K562 (cell line): ENCODE measurements around the gene GRAMD4. TPM values are rescaled to one million over a fixed set of nuclear protein-coding genes. Genes with fewer than 3 reads are reported as not detected.

ENCODE experiments used
- ATAC-seq: fragments of 200-7000 bp; cut with Tn5 transposase; 3 replicates; pipeline ENCODE4 v1.9.1; 2020; ENCODE audit warnings: moderate library complexity
- BruUV-seq: library from RNA; stranded (reverse); fragments of 400-500 nt; replicated peaks from 2 replicates; lab custom pipeline; 2021; lab: Mats Ljungman, UMichigan
- CTCF ChIA-PET: fragments of 300-600 bp; formaldehyde crosslinking; extraction: SDS; loops from one replicate; lab custom pipeline; 2021; ENCODE audit warnings: low intra/inter-chr PET ratio; lab: Yijun Ruan, JAX
- POLR2A ChIA-PET: fragments of 300-600, 350-650 bp; sonication (Branson Sonifier 250); formaldehyde crosslinking; extraction: SDS; loops from one replicate; lab custom pipeline; 2021; ENCODE audit warnings: antibody characterized with exemption, inconsistent platforms; lab: Yijun Ruan, JAX
- DNase-seq, 4 experiments: peaks; one replicate each; pipeline versions ENCODE4 v3.0.0 to v3.0.0-alpha.2; 2011 to 2018; ENCODE audit warnings: low spot score in 3 of 4, mixed read lengths in 3 of 4; ENCODE audit errors: extremely low read depth in 1 of 4
- FAIRE-seq: peaks from 2 replicates; lab custom pipeline; 2011; peaks lifted over from hg19 to GRCh38; lab: Jason Lieb, UNC
- H2AFZ ChIP-seq: 2 replicates; pipeline ENCODE4 v1.6.0; 2011; ENCODE audit warnings: low read depth, low read length, control low read depth, inconsistent platforms
- H3K27ac ChIP-seq: fragments of 200-600 bp; 3 replicates; pipeline ENCODE4 v1.8.0; 2011; ENCODE audit warnings: low read depth, mild to moderate bottlenecking, control low read depth, inconsistent platforms, low read length, moderate library complexity, mixed read lengths; ENCODE audit errors: extremely low read depth
- H3K27me3 ChIP-seq, 2 experiments: fragments of 300-600 bp in 1 of 2; 2 replicates in 1 of 2; 3 replicates in 1 of 2; pipeline versions ENCODE4 v1.6.0 to v1.8.0; 2011; ENCODE audit warnings: inconsistent platforms in 2 of 2, low read length in 2 of 2, mild to moderate bottlenecking in 1 of 2, mixed read lengths in 1 of 2, moderate library complexity in 1 of 2; ENCODE audit not compliant: control insufficient read depth in 2 of 2, insufficient read depth in 2 of 2
- H3K36me3 ChIP-seq: fragments of 300-600 bp; 3 replicates; pipeline ENCODE4 v1.8.0; 2011; ENCODE audit warnings: mild to moderate bottlenecking, low read length, inconsistent platforms; ENCODE audit not compliant: control insufficient read depth, insufficient read depth
- H3K4me1 ChIP-seq, 2 experiments: fragments of 200-600 bp in 1 of 2; replicated peaks in 1 of 2; 2 replicates in 1 of 2; 3 replicates in 1 of 2; pipeline versions ENCODE4 v1.5.1 to v1.8.0; 2011; ENCODE audit warnings: inconsistent platforms in 2 of 2, low read length in 2 of 2, mild to moderate bottlenecking in 1 of 2, mixed read lengths in 1 of 2, moderate library complexity in 1 of 2; ENCODE audit not compliant: control insufficient read depth in 2 of 2, insufficient read depth in 2 of 2
- H3K4me2 ChIP-seq: 2 replicates; pipeline ENCODE4 v1.6.1; 2011; ENCODE audit warnings: low read length, control low read depth, inconsistent platforms, mixed read lengths; ENCODE audit not compliant: insufficient read depth
- H3K4me3 ChIP-seq: fragments of 200-600 bp; sonication (generic), shearing (Covaris generic); 2 replicates; pipeline ENCODE4 v1.5.1; 2016; ENCODE audit warnings: control low read depth, inconsistent platforms
- H3K79me2 ChIP-seq: fragments of 200-600 bp; 3 replicates; pipeline ENCODE4 v1.8.0; 2011; ENCODE audit warnings: low read length, inconsistent platforms; ENCODE audit not compliant: control insufficient read depth, insufficient read depth
- H3K9ac ChIP-seq, 2 experiments: 2 replicates each; pipeline versions ENCODE4 v1.6.0 to v1.6.1; 2011; ENCODE audit warnings: low read depth in 2 of 2, low read length in 2 of 2, control low read depth in 1 of 2, inconsistent platforms in 1 of 2, mild to moderate bottlenecking in 1 of 2, mixed read lengths in 1 of 2; ENCODE audit not compliant: insufficient read depth in 1 of 2
- H3K9me1 ChIP-seq: one replicate; pipeline ENCODE4 v1.6.0; 2011; ENCODE audit warnings: inconsistent platforms, mild to moderate bottlenecking, low read length, moderate library complexity; ENCODE audit not compliant: control insufficient read depth, insufficient read depth
- H3K9me3 ChIP-seq: replicated peaks from 2 replicates; pipeline ENCODE4 v1.5.1; 2011; ENCODE audit warnings: low read depth, low read length, inconsistent platforms; ENCODE audit not compliant: control insufficient read depth, insufficient read depth
- H4K20me1 ChIP-seq: replicated peaks from 2 replicates; pipeline ENCODE4 v1.6.1; 2011; ENCODE audit warnings: low read length, inconsistent platforms, mixed read lengths; ENCODE audit not compliant: control insufficient read depth, insufficient read depth
- CC2D1A ChIP-seq: fragments of 450-650 bp; IDR thresholded peaks from 2 replicates; pipeline ENCODE4 v1.6.1; 2017; ENCODE audit warnings: mild to moderate bottlenecking
- RBBP5 ChIP-seq: fragments of 200-600 bp; sonication (generic); IDR thresholded peaks from 2 replicates; pipeline ENCODE4 v1.6.1; 2012; ENCODE audit warnings: borderline replicate concordance, mild to moderate bottlenecking, low read length, control low read depth, inconsistent platforms; ENCODE audit not compliant: insufficient read depth, poor library complexity, severe bottlenecking
- WGBS: fragments of 100-300 bp; shearing (Covaris generic); methylation state at CpG from one replicate; pipeline ENCODE4 v1.1.6; 2016; ENCODE audit warnings: low coverage, mixed read lengths; ENCODE audit not compliant: insufficient coverage; ENCODE audit errors: missing lambda C conversion rate; 5-methylcytosine and 5-hydroxymethylcytosine counted together
- in situ Hi-C: fragments of 300-500 bp; cut with MboI; formaldehyde crosslinking; loops from 4 replicates; pipeline ENCODE4 v1.15.0; 2018; ENCODE audit warnings: inconsistent platforms, mixed read lengths
- intact Hi-C: fragments of 100-400 bp; cut with micrococcal nuclease; formaldehyde crosslinking; loops from 2 replicates; pipeline ENCODE4 v1.14.2; 2022
- polyA plus RNA-seq, 8 experiments: library from polyadenylated mRNA; depleted of rRNA in 4 of 8; stranded (reverse) in 5 of 8; unstranded in 3 of 8; fragments of >200 nt; fragmentation: Nextera tagmentation in 2 of 8; fragmentation: Illumina TruSeq in 1 of 8; extraction: Ambion mirVana in 2 of 8; extraction: Trizol in 1 of 8; gene quantifications; 2 replicates each; pipeline versions ENCODE4 v1.2.1 to v1.2.3, GENCODE V29; 2011 to 2014; ENCODE audit warnings: inconsistent platforms in 1 of 8, missing spikeins in 1 of 8
- total RNA-seq, 7 experiments: library from RNA; depleted of rRNA in 6 of 7; stranded (reverse); fragments of >200 nt in 6 of 7; fragmentation: Illumina TruSeq in 2 of 7; extraction: Trizol in 2 of 7; gene quantifications; 2 replicates each; pipeline versions ENCODE4 v1.2.1 to v1.2.3, GENCODE V29; 2011 to 2021; ENCODE audit warnings: low replicate concordance in 1 of 7

GRAMD4 gene
- total and polyA plus RNA-seq, 9 of the 15 experiments (the other 6 are each of a cell fraction or from before 2014, with no cell fraction given): 0.18 to 44.8 (median 18.6) TPM

DNA sequence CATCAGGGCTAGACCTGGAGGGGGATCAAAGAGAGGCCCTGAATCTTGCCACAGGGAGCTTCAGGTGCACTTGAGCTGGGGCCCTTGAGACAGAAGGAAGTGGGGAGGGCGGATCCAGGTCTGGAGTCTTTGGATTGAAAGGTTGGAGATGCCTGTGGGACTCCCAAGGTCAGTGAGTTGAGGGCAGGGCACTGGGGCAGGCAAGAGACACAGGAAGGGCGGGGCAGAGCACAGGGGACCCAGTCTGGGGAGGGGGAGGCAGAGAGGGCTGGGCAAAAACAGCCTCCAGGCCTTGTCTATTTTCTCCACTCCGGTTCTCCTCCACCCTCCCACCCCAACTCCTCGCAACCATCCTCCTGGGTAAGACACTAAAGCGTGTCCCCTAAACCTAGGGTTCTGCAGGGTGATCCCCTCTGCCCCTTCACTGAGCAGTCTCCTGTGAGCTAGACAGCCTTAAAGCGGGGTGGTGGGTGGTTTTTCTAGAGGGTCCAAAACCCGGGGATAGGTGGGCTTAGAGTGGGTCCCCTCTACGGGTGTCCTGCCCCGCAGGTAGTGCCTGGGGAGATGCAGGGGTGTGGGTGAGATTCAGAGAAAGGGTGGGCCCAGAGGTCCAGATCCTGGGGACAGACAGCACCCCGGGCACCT lies 44.2 kb upstream of the GRAMD4 start:
- 39% methylated on average over 7 of the region's 10 CpGs for WGBS
- Histone ChIP-seq H3K4me3 (peak overlapping the region; percentile 26; the same call in 1 of the 2 replicates), H2AFZ (peak overlapping the region; percentile 58), H3K36me3 (no peaks in the 10 kb centered on the region), H4K20me1 (no peaks in the 10 kb centered on the region)
- ATAC-seq: no peak
- POLR2A ChIA-PET: interaction anchor here (1.4 kb wide), 1 partner anchor 12 kb away, joined by 3 read pairs; no protein-coding TSS in a partner anchor
- BruUV-seq: no TSS peak
- TF ChIP-seq RBBP5 (peak; percentile 0), CC2D1A (no peak)
- TF ChIP-seq, all 486 proteins: peak for 1
- H3K27me3 ChIP-seq: no peaks in the 10 kb centered on the region
- no peaks in the 10 kb centered on the region for H3K9me1 ChIP-seq
- 0 out of 2 replicates have a peak, but pooled peaks cover 2% of the 10 kb centered on the region for H3K9me3 ChIP-seq
- in situ Hi-C loops (no loop called here), intact Hi-C loops (no loop called here)
- FAIRE-seq (no peak), DNase-seq (peak in 1 of 4 experiments; percentile 21)
- H3K4me1 ChIP-seq: peaks cover 36 to 57% of the 10 kb centered on the region in 2 experiments
- H3K4me2 ChIP-seq: peak overlapping the region; percentile 39
- H3K79me2 ChIP-seq: peaks cover 38% of the 10 kb centered on the region
- no peak overlapping the region for H3K27ac ChIP-seq
- CTCF ChIA-PET: no interaction called here
- peak overlapping the region; percentile 41 to 84; a peak in 3 of 4 replicates for H3K9ac ChIP-seq
